Stimulated activated CD4-positive, alpha-beta T cell treated with anti-CD3 and anti-CD28 coated beads, TNF-alpha, amount 100 ng/mL, for 24 hours (primary cell): ENCODE measurements around the gene GRAMD4.

Experiments used
- DNase-seq, 3 experiments: peaks; one replicate each; pipeline ENCODE4 v3.0.0-alpha.2; 2020; ENCODE audit warnings: low read depth in 3 of 3

Gene GRAMD4

GRCh38 chr22:46671824-46672432 is 51.7 kb downstream of the GRAMD4 start:
- no peak for DNase-seq

GRCh38 chr22:46672731-46673130 is 52.5 kb downstream of the GRAMD4 start:
- DNase-seq: no peak

DNA sequence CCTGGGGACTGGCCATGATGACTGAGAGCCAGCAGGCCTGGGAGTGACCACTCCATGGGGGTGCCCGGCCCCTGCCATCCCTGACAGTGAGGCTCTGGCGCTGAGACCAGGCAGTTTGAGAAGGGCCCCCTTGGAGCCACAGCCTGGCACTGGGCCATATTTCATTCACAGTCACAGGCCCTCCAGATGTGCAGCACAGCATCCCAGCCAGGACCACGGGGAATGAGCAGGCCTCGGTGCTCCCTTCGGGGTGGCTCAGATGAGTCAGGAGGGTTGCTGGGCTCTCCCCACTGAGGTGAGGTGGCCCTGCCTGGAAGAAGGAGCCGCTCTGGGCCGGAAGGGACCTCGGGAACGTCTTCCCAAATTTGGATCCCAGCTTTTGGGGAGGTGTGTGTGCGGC is 53.0 kb downstream of the GRAMD4 start:
- DNase-seq: no peak

DNA sequence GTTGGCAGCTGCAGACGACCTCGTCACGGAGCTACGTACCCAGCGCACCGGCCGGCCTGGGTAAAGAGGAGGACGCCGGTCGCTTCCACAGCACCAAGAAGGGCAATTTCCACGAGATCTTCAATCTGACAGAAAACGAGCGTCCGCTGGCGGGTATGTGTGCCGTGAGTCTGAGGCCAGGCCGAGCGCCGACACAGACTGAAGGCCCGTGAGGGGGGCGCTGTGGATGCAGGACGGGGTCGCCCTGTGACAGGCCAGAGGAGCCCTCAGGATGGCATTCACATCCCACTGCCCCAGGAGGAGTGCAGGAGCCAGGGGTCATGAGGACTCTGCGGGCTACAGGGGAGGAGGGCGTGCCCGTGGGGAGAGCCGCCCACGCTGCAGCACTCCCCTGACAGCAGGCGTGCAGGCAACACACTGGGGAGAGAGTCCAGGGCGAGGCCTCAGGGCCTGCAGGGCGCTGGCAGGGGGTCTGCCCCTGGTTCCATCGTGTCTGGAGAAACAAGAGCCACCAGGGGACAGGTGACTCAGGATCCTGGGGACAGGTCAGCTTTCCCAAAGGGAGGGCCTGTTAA is 53.6 kb downstream of the GRAMD4 start:
- peak in 1 of 3 experiments; percentile 31 for DNase-seq

GRCh38 chr22:46674367-46674781 is 54.2 kb downstream of the GRAMD4 start:
- DNase-seq: peak; percentile 88 to 98 (median 92)

DNA sequence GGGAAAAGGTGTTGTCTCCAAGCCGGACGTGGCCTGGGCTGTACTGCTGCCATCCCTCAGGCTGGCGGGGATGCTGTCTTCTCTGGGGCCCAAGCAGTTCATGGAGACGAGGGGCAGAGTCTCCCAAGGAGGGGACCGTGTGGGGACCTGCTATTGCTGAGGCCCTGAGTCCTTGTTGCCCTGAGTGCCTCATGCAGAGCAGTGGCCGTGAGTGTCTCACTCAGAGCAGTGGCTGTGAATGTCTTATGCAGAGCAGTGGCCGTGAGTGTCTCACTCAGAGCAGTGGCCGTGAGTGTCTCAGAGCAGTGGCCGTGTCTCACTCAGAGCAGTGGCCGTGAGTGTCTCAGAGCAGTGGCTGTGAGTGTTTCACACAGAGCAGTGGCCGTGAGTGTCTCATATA is 54.7 kb downstream of the GRAMD4 start:
- no peak for DNase-seq

- no peak for DNase-seq
Measured at GRCh38 chr22:46675479-46675878, 55.3 kb downstream of the GRAMD4 start.

- DNase-seq: no peak
Measured at GRCh38 chr22:46675938-46676337, 55.8 kb downstream of the GRAMD4 start.

- DNase-seq: no peak
Measured at GRCh38 chr22:46676479-46676878, 56.3 kb downstream of the GRAMD4 start.

GRCh38 chr22:46676881-46677280 is 56.7 kb downstream of the GRAMD4 start:
- no peak for DNase-seq

DNA sequence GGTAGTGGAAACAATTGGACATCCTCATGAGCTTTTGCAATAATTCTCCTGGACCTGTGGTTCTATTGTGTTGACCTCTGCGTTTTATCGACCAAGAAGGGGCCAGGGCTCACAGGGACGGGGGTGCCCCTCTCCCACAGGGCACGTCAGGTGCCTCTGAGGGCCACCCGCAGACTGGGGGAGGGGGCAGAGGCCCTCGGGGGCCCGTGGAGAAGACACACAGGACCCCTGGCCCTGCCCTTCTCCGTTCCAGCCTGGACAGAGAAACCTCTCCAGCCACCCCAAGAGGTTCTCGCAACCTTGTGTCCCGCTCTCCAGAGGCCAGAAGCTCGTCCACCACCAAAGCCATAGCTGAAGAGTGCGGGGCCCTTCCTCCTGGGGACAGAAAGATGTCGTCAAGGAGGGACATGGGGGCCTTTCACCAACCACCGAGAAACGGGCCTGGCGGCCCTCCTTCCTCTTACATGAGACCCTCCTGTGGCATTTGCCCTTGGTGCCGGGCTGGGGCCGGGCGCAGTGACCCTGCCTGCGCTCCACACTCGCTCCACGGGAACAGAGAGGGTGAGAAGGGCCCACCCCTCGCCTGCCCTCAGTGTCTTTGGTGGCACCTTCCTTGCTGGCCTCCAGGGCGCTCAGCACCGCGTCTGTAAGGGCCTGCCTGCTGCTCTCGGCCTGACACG is 57.3 kb downstream of the GRAMD4 start:
- no peak for DNase-seq

DNA sequence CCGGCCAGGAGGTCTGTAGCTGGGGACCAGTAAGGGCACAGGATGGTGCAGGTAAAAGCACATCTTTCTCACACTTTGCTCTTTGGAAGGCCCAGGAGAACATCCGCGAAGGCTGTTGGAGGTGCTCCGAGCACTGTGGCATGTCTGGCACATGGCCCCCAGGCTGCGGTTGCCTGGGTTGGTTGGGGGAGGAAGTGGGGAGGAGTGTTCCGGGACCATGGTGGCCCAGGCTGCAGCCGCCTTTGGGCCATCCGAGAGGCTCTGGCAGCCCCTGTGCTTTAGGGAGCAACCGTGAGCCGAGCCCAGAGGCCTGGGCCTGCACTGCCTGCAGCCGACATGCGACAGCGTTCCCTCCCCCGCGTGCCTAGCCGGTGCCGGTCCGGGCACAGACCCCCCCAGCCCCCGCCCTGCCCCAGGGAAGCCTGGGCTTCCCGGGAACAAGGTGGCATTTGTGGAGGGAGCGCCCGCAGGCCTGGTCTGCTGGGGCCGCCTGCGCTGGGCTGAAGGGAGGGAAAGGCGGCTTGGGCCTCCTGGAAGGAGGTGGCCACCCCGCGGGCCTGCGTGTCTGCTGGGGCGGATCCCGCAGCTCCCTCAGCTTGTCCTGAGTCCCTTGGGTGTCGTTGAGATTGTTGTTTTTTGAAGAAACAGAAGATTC is 57.9 kb downstream of the GRAMD4 start:
- no peak for DNase-seq

GRCh38 chr22:46678785-46679700 is 58.9 kb downstream of the GRAMD4 start:
- DNase-seq: no peak

- no peak for DNase-seq
Measured at GRCh38 chr22:46679706-46680269, 59.6 kb downstream of the GRAMD4 start.

DNA sequence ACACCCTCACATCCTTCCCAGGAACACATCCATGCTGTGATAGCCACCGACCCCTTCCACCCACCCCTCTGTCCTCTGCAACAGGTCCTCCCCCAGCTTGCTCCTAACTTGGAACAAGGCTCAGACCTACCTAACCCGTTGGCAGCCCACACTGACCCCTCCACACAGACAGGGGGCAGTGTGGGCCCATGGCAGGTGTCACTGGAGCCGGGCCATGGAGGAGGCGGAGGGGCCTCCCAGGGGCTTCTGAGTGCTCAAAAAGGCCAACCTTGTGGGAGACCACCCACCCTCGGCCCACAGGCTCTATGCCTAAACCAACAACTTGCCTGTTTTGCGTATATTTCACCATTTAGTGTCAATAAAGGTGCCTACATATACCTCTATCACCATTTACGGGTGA is 60.8 kb downstream of the GRAMD4 start:
- DNase-seq: no peak

GRCh38 chr22:46682011-46682731 is 62.0 kb downstream of the GRAMD4 start:
- DNase-seq: no peak

DNA sequence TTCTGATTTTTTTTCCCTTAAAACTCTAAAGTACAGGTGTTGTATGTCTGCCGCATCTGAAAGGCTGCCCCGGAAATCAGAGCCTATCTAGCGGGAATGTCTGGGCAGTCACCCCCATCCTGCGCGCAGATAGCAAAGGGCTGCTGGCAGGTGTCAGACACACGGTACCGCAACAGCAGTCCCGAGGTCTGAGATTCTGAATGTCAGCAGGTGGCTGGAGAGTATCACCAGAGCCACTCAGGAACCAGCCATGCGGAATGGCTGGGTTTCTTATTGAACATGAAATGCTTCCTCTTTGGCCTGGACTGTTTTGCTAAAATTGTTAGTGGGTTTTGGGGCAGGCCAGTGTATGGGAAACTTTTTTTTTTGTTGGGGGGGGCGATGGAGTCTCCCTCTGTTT is 64.5 kb downstream of the GRAMD4 start:
- no peak for DNase-seq

GRCh38 chr22:46686221-46687047 is 66.2 kb downstream of the GRAMD4 start:
- no peak for DNase-seq

DNA sequence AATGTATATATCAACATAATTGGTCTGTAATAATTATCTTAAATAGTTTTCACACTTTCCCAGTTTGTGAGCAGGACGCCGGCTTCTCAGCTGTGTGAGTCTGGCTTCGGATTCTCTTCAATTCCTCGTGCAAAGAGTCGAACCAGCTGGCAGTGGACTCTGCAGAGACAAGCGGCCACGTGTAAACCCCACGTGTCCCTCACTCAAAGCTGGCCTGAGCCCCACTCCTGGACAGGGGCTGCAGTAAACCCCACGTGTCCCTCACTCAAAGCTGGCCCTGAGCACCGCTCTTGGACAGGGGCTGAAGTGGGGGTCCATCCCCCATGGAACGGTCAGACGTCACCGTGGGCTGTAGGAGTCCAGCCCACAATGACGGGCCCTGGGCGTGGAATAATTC is 66.9 kb downstream of the GRAMD4 start:
- no peak for DNase-seq

GRCh38 chr22:46687460-46687859 is 67.3 kb downstream of the GRAMD4 start:
- no peak for DNase-seq
